Stimulated activated naive CD8-positive, alpha-beta T cell treated with anti-CD3 and anti-CD28 coated beads, Interleukin-15, amount 100 ng/mL, for 72 hours (primary cell): Measurements from ENCODE around the gene RAB28.

ENCODE experiments used
- ATAC-seq: fragments of 150-1000 bp; cut with Tn5 transposase; 2 replicates; pipeline ENCODE4 v1.10.0; 2021; ENCODE audit warnings: mild to moderate bottlenecking, moderate library complexity
- DNase-seq, 2 donors: peaks; one replicate each; pipeline ENCODE4 v3.0.0; 2021 to 2022
- H3K27ac Mint-ChIP-seq, 2 donors: one replicate each; pipeline ENCODE4 v1.8.0; 2022; ENCODE audit warnings: mild to moderate bottlenecking in 2 of 2, mixed read lengths in 2 of 2, moderate library complexity in 2 of 2
- H3K27me3 Mint-ChIP-seq: one replicate; pipeline ENCODE4 v1.8.0; 2022; ENCODE audit warnings: mixed read lengths
- H3K4me1 Mint-ChIP-seq: one replicate; pipeline ENCODE4 v1.8.0; 2022; ENCODE audit warnings: mild to moderate bottlenecking, mixed read lengths
- H3K4me3 Mint-ChIP-seq, 2 donors: one replicate each; pipeline ENCODE4 v1.8.0; 2022; ENCODE audit warnings: mild to moderate bottlenecking in 2 of 2, mixed read lengths in 2 of 2, moderate library complexity in 1 of 2
- H3K9me3 Mint-ChIP-seq, 2 donors: one replicate each; pipeline ENCODE4 v1.8.0; 2022; ENCODE audit warnings: mixed read lengths in 2 of 2

Gene RAB28

DNA sequence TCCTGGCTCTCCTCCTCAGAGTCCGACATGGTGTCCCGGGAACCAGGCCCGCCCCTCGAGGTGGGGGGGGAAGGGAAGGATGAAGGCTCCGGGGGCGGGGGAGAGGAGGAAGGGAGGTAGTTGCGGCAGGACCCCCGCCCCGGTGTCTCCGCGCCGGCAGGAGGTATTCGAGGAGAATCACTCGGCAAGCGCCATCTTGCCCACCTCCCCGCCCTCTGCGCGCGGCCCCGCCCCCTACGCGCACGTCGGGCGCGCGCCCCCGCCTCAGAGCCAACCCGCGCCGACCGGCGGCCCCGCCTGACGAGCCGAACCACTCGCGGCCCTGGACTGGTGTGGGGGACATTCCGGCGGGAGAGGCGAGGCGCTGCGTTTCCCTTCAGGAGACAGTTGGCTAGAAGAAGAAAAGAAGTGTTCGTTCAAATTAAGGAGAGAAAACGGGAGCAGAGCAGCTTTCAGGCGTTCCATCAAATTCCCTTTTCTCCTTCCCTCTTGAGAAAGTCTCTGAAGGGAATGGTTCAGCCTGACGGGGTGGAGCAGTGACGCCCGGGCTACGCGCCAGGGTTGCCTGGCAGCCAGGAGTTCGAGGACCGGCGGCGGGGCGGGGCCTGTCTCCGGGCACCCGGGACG lies at the start of gene RAB28:
Gene RAB28, minus strand, starts transcription at position 219 of the 627 bp plus-strand sequence.
- H3K27me3 Mint-ChIP-seq: peaks cover 8% of the 10 kb centered on the region
- DNase-seq: peak; percentile 93
- ATAC-seq: peak; percentile 97
- no peaks in the 10 kb centered on the region for H3K9me3 Mint-ChIP-seq
- H3K4me1 Mint-ChIP-seq: peaks cover 17% of the 10 kb centered on the region
- H3K27ac Mint-ChIP-seq: peak within 1 kb of the TSS; percentile 99
- peak within 1 kb of the TSS; percentile 85 to 88 for H3K4me3 Mint-ChIP-seq

GRCh38 chr4:13531625-13531998 lies 47.5 kb upstream of the RAB28 start:
- Mint-ChIP-seq H3K27ac (no peak overlapping the region), H3K9me3 (no peaks in the 10 kb centered on the region), H3K4me3 (no peak overlapping the region), H3K27me3 (peaks cover 93% of the 10 kb centered on the region), H3K4me1 (peaks cover 70% of the 10 kb centered on the region)
- ATAC-seq (no peak), DNase-seq (no peak)

- H3K4me1 Mint-ChIP-seq: peaks cover 68% of the 10 kb centered on the region
- ATAC-seq (no peak), DNase-seq (no peak)
- H3K27me3 Mint-ChIP-seq: peaks cover 93% of the 10 kb centered on the region
- no peaks in the 10 kb centered on the region for H3K9me3 Mint-ChIP-seq
- H3K27ac Mint-ChIP-seq: no peak overlapping the region
- H3K4me3 Mint-ChIP-seq: peak overlapping the region; percentile 50 to 54
Observed at GRCh38 chr4:13530823-13531624, 46.9 kb upstream of the RAB28 start.

GRCh38 chr4:13529128-13529919 lies 45.2 kb upstream of the RAB28 start:
- Mint-ChIP-seq H3K4me3 (peak overlapping the region; percentile 71 to 82), H3K9me3 (peaks cover 0 to 5% of the 10 kb centered on the region in 2 donors), H3K4me1 (peaks cover 58% of the 10 kb centered on the region), H3K27me3 (peaks cover 93% of the 10 kb centered on the region), H3K27ac (peak overlapping the region; percentile 89 to 93)
- DNase-seq (peak in 1 of 2 donors; percentile 19), ATAC-seq (no peak)

GRCh38 chr4:13528821-13529127 lies 44.6 kb upstream of the RAB28 start:
- H3K27me3 Mint-ChIP-seq: peaks cover 93% of the 10 kb centered on the region
- ATAC-seq (no peak), DNase-seq (no peak)
- H3K4me3 Mint-ChIP-seq: peak overlapping the region; percentile 71 to 82
- H3K27ac Mint-ChIP-seq: peak overlapping the region; percentile 89 to 93
- H3K9me3 Mint-ChIP-seq: peaks cover 0 to 10% of the 10 kb centered on the region in 2 donors
- H3K4me1 Mint-ChIP-seq: peaks cover 57% of the 10 kb centered on the region

GRCh38 chr4:13527981-13528820 lies 44.1 kb upstream of the RAB28 start:
- ATAC-seq: peak; percentile 80
- peak overlapping the region; percentile 89 to 93 for H3K27ac Mint-ChIP-seq
- peaks cover 93% of the 10 kb centered on the region for H3K27me3 Mint-ChIP-seq
- peak overlapping the region; percentile 79 to 82 for H3K4me3 Mint-ChIP-seq
- peaks cover 59% of the 10 kb centered on the region for H3K4me1 Mint-ChIP-seq
- H3K9me3 Mint-ChIP-seq: peaks cover 0 to 12% of the 10 kb centered on the region in 2 donors
- DNase-seq: peak; percentile 54 to 71

DNA sequence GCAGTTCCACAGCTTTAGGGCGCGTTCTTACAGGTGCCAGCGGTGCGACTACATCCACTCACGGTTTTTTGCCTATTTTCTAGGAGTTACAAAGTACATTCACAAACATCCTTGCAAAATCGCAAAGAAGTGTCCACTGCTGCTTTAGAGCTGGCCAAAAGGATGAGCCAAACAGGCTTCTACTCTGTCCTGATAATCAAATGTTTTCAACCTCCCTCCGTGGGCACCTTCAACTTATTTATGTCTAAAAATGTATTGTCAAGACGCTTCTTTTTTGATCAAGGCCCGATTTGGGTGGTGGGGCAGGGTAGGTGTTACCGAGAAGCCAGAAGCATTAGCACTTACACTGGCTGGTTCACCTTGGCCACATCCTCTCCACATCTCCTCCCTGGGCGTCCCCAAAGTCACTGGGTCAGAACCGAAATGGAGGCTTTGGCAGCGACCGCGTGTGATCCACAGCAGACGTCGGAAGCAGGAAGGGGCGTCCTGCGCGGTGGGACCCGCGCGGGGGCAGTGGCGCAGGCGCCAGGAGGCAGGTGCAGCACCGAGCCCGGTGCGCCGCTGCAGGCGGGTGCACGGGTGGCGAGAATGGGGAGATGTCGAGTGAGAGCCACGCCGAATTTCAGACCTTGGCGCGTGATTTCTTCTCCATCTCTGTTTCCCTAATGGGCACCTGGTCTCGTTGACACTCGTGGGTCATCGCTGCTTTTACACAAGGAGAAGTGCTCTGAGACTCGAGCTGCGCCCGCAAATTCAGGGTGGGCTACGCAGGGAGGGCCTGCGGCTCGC lies 43.2 kb upstream of the RAB28 start:
- ATAC-seq (peak; percentile 59), DNase-seq (peak in 1 of 2 donors; percentile 38)
- H3K9me3 Mint-ChIP-seq: peaks cover 0 to 12% of the 10 kb centered on the region in 2 donors
- peak overlapping the region in 1 of 2 donors; percentile 49 for H3K27ac Mint-ChIP-seq
- H3K4me3 Mint-ChIP-seq: peak overlapping the region; percentile 79 to 82
- peaks cover 67% of the 10 kb centered on the region for H3K4me1 Mint-ChIP-seq
- peaks cover 93% of the 10 kb centered on the region for H3K27me3 Mint-ChIP-seq

- no peak for ATAC-seq
- no peak for DNase-seq
- peaks cover 93% of the 10 kb centered on the region for H3K27me3 Mint-ChIP-seq
- H3K27ac Mint-ChIP-seq: no peak overlapping the region
- no peak overlapping the region for H3K4me3 Mint-ChIP-seq
- H3K9me3 Mint-ChIP-seq: peaks cover 0 to 12% of the 10 kb centered on the region in 2 donors
- peaks cover 70% of the 10 kb centered on the region for H3K4me1 Mint-ChIP-seq
Observed at GRCh38 chr4:13526658-13527057, 42.5 kb upstream of the RAB28 start.

GRCh38 chr4:13525606-13526281 lies 41.6 kb upstream of the RAB28 start:
- DNase-seq (no peak), ATAC-seq (no peak)
- Mint-ChIP-seq H3K4me1 (peaks cover 61% of the 10 kb centered on the region), H3K4me3 (no peak overlapping the region), H3K27me3 (peaks cover 85% of the 10 kb centered on the region), H3K27ac (no peak overlapping the region), H3K9me3 (peaks cover 0 to 12% of the 10 kb centered on the region in 2 donors)

- Mint-ChIP-seq H3K4me1 (peaks cover 51% of the 10 kb centered on the region), H3K27me3 (peaks cover 75% of the 10 kb centered on the region), H3K9me3 (peaks cover 0 to 12% of the 10 kb centered on the region in 2 donors), H3K27ac (no peak overlapping the region), H3K4me3 (peak overlapping the region in 1 of 2 donors; percentile 35)
- ATAC-seq: no peak
- DNase-seq: peak in 1 of 2 donors; percentile 0
Observed at GRCh38 chr4:13524504-13525243, 40.5 kb upstream of the RAB28 start.

- no peak for ATAC-seq
- DNase-seq: peak in 1 of 2 donors; percentile 11
- peaks cover 74% of the 10 kb centered on the region for H3K27me3 Mint-ChIP-seq
- H3K4me1 Mint-ChIP-seq: peaks cover 42% of the 10 kb centered on the region
- peak overlapping the region in 1 of 2 donors; percentile 27 for H3K27ac Mint-ChIP-seq
- peaks cover 0 to 12% of the 10 kb centered on the region in 2 donors for H3K9me3 Mint-ChIP-seq
- peak overlapping the region in 1 of 2 donors; percentile 82 for H3K4me3 Mint-ChIP-seq
Observed at GRCh38 chr4:13523591-13524503, 39.7 kb upstream of the RAB28 start.

DNA sequence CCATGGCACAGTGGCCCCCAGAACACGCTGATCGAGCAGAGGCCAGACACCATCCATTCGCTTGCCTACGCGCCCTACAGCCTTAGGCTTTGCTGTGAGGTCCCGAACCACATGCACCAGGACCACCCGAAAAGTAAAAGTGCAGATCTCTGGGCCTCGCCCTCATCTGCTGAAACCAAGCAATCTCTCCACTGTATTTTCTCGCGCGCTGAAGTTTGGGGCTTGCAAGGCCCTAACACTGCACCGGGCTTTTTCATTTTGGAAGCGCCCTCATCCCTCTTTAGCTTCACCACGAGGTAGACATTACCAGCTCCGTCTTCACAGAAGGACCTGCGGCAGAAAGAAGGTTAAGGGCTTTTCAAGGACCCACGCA lies 39.0 kb upstream of the RAB28 start:
- peak overlapping the region; percentile 55 to 82 for H3K4me3 Mint-ChIP-seq
- peaks cover 35% of the 10 kb centered on the region for H3K4me1 Mint-ChIP-seq
- H3K27me3 Mint-ChIP-seq: peaks cover 70% of the 10 kb centered on the region
- ATAC-seq (peak; percentile 4), DNase-seq (peak in 1 of 2 donors; percentile 12)
- H3K27ac Mint-ChIP-seq: no peak overlapping the region
- H3K9me3 Mint-ChIP-seq: peaks cover 0 to 12% of the 10 kb centered on the region in 2 donors
